HG03139 (cell line): ENCODE measurements around the gene DCUN1D4.

ENCODE experiments used
- ATAC-seq: cut with Tn5 transposase; IDR thresholded peaks from one replicate; pipeline ENCODE4 v1.9.1; 2021; ENCODE audit not compliant: unreplicated experiment

Gene DCUN1D4

DNA sequence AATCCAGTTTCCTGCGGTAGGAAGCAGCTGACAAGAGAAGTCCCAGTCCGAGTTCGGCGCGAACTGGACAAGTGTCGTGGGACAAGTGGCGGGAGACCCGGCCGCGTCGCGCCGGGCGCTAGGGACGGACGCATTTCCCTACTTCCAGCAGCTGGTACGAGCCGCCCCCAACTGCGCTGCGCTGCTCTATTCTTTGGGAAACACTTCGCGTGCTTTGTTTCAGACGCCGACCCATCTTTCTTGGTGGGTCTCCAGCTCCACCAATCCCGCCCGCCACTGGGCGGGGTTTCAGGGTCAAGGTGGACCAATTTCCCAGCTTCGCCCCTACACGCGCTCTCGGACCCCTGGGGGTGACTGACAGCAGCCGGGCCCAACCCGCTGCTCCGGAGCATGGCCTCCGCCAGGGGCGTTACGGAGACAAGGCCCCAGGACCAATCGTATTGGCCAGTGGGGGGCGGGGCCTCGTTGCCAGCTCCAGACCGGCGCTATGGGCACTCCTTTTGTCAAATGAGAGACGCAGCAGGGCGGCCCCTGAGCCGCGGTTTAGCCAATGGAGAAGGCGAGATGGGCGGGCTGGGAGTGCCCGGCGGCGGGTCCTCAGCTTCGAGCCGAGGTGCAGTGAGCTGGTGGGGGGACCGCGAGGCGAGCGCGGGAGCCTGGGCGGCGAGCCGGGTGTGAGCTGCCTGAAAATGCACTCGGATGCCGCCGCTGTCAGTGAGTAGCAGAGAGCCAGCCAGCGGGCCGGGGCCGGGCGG lies at the start of gene DCUN1D4:
TSS of gene DCUN1D4 (plus strand) at position 600 of the 755 bp plus-strand sequence. CDS start at position 690, 90 bp downstream.
- peak; percentile 90 for ATAC-seq

DNA sequence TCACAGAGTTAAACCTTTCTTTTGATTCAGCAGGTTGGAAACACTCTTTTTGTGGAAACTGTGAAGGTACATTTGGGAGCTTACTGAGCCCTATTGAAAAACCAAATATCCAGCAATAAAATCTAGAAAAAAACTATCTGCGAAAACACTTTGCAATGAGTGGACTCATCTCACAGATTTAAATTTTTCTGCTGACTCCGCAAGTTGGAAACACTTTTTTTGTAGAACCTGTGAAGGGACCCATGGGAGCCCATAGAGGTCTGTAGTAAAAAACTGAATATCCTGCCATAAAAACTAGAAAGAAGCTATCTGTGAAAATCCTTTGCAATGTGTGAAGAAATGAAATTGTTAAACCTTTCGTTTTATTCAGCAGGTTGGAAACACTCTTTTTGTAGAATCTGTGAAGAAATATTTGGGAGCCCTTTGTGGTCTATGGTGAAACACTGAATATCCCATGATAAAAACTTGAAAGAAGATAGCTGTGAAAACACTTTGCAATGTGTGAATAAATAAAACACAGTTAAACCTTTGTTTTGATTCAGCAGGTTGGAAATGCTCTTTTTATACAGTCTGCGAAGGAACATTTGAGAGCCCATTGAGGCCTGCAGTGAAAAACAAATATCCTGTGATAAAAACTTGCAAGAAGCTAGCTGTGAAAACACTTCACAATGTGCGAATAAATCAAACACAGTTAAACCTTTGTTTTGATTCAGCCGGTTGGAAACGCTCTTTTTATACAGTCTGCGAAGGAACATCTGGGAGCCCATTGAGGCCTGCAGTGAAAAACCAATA lies 22.3 kb upstream of the DCUN1D4 start:
- no peak for ATAC-seq

GRCh38 chr4:51825341-51825740 lies 17.6 kb upstream of the DCUN1D4 start:
- no peak for ATAC-seq

DNA sequence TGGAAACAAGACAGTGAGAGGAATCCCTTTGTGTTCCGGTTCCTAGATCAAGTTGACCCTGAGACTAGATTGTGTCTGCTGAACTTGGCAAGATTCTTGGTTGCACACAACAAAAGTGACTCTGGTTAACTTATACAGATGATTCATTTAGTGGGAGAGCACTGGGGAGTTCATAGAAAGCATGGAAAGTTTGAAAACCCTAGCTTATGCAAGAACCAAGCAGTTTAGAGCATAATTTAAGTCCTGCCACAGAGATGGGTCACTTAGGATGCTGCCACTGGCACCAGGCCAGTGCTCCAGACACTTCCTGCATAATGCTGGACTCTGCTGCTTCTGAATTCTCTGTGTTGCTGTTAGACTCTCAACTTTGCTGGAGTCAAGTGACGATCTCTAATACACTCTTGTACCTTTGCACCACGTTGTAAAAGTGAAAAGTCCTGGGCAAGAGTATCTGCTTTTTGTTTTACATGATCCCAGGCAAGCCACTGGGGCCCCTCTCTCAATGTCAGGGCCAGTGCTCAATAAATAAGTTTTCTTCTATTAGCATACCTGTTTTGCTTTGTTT lies 12.7 kb upstream of the DCUN1D4 start:
- ATAC-seq = no peak

- ATAC-seq = peak; percentile 77
These were observed 11.8 kb upstream of the DCUN1D4 start for GRCh38 chr4:51831133-51831532.

- no peak for ATAC-seq
These were observed 9.7 kb upstream of the DCUN1D4 start for GRCh38 chr4:51833236-51833635.

DNA sequence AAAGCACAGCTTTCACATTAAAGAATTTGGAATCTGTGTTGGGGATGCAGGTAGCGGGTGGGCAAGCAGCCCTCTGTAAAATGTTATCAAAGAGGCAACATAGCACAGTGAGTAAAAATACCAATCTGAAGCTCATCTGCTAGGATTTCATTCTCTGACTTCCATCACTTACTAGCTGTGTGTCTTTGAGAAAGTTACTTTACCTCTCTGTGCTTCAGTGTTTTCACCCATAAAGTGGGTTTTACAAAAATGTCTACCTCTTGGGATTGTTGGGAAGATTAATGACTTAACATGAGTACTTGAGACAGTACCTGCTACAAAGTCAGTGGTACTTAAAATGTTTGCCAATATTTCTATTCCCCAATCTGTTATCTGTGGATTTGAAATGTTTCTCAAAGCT lies 7.9 kb upstream of the DCUN1D4 start:
- no peak for ATAC-seq

GRCh38 chr4:51835855-51836254 lies 7.1 kb upstream of the DCUN1D4 start:
- ATAC-seq = no peak

- no peak for ATAC-seq
These were observed 6.4 kb upstream of the DCUN1D4 start for GRCh38 chr4:51836549-51836948.

GRCh38 chr4:51840781-51841180 lies 2.2 kb upstream of the DCUN1D4 start:
- ATAC-seq = no peak

DNA sequence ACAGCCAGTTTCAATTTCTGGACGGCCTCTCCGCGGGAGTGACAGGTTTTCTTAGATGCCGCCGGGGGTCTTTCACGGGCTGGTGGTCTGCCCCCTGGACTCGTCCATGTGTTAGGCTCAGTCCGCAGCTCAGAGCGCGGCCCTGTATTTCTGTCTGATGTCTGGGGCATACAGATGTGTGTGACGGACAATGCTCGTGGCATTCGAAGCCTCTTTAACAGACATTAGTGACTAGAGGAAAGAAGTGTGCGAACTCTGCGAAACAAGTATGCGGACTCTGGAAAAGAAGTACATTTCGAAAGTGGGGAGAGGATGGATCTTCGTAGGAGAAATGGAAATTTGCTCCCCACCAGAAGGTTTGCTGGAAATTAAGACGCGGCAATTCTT lies 793 bp upstream of the DCUN1D4 start:
- no peak for ATAC-seq

- peak; percentile 18 for ATAC-seq
These were observed 578 bp downstream of the DCUN1D4 start for GRCh38 chr4:51843309-51844152.

DNA sequence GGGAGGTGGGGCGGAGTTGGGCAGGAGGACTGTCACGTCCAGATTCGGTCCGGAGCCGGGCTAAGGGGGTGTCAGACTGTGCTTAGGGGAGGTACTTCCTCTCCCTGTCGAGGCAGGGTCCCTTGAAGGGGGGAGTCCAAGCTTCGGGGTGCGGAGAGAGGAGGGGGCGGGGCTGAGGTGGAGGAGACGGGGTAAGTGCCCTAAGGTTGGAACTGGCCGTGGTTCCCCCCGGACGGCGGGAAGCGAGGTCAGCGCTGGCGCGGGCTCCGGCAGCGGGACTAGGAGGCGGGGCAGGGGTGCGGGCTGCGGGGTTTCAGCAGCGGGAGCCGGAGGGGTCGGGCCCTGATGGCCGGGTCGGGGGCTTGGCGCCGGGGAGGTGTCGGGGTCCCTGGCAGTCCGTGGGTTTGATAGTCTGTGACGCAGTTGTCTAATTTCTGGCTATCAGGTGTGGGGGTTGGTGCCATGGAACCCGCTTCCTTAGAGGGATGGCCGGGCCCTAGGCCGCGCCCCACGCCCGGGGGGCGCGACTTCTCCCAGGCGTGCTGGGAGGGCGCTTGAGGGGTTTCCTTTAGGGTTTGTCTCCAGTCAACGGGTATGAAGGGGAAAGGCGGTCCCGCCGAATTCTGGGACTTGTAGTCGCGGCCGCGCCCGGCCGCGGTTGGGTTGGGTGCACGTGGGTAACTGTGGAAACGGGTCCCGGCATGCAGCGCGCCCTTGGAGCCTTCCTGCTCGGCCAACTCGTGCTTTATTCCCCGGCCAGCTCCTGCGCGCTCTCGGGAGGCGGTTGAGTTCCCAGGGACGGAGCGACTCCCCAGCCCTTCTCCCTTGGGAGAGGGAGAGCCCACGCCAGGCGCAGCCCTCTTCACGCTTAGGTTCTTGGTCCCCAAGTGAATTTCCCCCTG lies 1.5 kb downstream of the DCUN1D4 start:
- ATAC-seq = peak; percentile 44

DNA sequence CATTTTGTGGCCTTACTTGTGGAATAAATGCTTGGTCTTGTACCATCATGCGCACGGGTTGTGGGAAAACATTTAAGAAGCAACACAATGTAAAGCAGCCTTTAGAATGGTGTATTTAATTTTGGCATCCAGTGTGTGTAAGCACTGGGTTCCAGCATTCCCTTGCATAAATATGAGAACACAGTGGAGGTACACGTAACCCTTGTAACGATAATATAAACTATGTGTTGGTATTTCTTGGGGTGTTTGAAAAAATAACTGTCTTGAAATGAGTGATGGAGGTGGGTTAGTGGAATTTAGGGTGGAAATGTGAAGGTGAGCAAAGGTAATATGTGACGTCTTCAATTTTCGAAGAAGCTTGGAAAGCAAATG lies 2.1 kb downstream of the DCUN1D4 start:
- no peak for ATAC-seq

DNA sequence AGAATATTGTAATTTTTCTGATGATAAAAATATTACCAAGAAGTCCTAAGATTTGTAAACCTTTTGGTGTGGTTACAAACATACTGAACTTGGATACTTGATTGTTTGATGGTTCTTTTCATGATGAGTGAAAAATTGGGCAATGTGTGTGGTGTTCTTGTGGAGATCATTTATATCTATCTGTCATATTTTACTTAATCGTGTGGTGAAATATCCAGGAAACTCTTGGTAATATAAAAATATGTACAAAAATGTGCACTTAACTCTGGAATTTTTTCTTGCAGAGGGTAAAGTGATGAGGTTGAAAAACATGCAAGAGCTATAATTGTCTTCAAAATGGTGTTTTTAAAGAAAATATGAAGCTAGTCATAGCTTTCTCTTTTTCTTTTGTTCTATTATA lies 2.8 kb downstream of the DCUN1D4 start:
- no peak for ATAC-seq

- ATAC-seq = no peak
These were observed 6.5 kb downstream of the DCUN1D4 start for GRCh38 chr4:51849430-51849829.

DNA sequence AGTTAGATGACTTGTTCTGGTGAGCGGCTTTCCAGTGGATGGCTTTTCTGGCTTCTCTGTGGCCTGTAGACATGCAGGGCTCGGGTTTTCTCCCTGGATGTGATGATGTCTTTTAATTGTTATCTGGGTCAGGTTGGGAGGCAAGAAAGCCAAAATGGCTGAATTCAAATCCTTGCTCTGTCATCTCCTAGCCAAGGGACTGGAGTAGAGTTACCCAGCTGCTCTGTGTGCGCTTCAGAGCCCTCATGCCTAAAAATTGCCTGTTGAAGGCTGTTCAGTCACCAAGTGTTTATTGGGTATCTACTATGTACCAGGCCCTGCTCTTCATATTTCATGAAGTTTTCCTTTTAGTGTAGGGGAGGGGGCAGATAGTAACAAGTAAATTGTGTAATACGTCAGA lies 7.3 kb downstream of the DCUN1D4 start:
- ATAC-seq = no peak

DNA sequence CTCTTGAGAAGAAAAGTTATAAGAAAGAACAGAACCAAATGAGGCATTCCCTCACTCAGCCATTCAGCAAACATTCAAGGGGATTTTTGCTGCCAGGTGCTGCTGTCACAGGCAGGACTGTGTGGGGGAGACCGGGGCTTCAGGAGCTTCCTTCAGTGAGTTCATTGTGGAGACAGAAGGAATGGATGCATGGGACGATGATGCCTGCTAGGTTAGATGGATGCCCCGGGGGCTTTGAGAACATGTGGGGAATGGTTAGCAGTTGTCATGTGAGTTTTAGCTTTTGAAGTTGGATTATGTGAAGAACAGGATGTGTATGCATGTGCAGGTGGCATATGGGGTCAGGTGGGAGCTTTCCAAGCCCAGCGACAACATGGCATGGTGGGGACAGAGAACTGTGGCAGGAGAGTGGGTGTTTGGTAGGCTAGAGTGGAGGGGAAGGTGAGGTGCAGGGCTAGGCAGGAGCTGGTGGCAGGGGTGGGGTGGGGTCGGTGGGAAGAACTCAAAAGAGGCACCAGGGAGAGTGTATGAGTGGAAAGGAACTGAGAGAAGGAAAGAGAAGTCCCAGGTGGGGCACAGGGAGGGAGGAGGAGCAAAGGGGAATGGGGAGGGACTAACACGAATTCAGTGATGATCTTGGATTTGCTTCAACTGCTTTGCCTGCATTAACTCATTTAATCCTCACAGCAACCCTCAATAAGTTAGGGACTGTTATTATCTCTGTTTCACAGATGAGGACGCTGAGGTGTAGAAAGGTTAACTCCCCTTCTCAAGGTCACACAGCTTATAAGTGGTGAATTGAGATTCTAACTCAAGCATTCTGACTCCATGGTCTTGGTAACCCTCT lies 8.4 kb downstream of the DCUN1D4 start:
- no peak for ATAC-seq

DNA sequence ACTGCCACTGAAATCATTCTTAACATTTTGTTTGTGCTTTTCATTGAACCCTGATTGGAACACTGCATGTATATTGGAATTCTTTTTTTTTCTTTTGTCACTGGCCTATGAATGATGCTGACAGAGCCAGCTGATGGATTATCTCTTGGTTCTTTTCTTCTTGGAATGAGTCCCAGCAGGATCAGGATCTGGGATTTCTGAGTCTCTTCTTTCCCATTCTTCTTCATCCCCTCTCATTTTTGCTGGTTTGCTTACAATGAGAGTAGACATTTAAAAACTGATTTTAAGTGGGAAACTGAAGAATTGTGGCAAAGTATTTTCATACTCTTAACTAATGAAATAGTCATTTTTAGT lies 9.0 kb downstream of the DCUN1D4 start:
- ATAC-seq = no peak
